ENCODE measurements around the gene ZER1.
"Not testable (repeated sequence)": the region's sequence is repeated elsewhere in the genome, so short reads cannot be mapped to it uniquely, and the experiment has no call there.

The ZER1 gene

DNA sequence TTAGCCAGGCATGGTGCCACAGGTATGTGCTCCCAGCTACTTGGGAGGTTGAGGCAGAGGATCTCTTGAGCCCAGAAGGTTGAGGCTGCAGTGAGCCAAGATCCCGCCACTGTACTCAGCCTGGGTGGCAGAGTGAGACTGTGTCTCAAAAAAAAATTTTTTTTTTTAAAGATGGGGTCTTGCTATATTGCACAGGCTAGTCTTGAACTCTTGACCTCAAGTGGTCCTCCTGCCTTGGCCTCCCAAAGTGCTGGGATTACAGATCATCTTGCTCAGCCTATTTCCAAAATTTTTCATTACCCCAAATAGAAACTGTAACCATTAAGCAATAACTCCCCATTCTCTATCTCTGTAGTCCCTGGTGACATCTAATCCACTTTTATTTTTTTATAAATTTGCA is 10.9 kb upstream of the ZER1 start:
- DNase-seq = no peak
- Histone ChIP-seq H2AFZ (ENCODE audit: low read length) (no peak overlapping the region), H4K20me1 (ENCODE audit: insufficient read depth, low read length) (no peaks in the 10 kb centered on the region), H3K4me3 (ENCODE audit: low read length) (no peak overlapping the region), H3K9me2 (replicated peaks; ENCODE audit: insufficient read depth, low read length) (no peaks in the 10 kb centered on the region), H3K4me2 (ENCODE audit: low read depth, low read length) (no peak overlapping the region), H3K9me3 (replicated peaks; ENCODE audit: insufficient read depth, low read length) (no peaks in the 10 kb centered on the region), H3K36me3 (replicated peaks; ENCODE audit: insufficient read depth, low read length) (no peaks in the 10 kb centered on the region), H3K79me2 (ENCODE audit: low read length) (peaks cover 6% of the 10 kb centered on the region), H3K27ac (ENCODE audit: low read length) (no peak overlapping the region), H3K9ac (ENCODE audit: low read length) (no peak overlapping the region), H3F3A (ENCODE audit: insufficient read depth, low read length) (peaks cover 9% of the 10 kb centered on the region; the same call in 1 of the 2 replicates), H3K27me3 (replicated peaks; ENCODE audit: insufficient read depth, low read length) (no peaks in the 10 kb centered on the region), H3K4me1 (ENCODE audit: low read length) (peaks cover 8% of the 10 kb centered on the region; the same call in 1 of the 2 replicates)
- no peak for TF ChIP-seq CTCF (IDR thresholded peaks at IDR 0.05; ENCODE audit: low read length)
- no peak for TF ChIP-seq EZH2 (optimal IDR thresholded peaks at IDR 0.05; ENCODE audit: low read depth, low read length)
- no peak for TF ChIP-seq EZH2phosphoT487 (IDR thresholded peaks at IDR 0.05; ENCODE audit: low read length)

- Histone ChIP-seq H3K27me3 (replicated peaks; ENCODE audit: insufficient read depth, low read length) (no peaks in the 10 kb centered on the region), H3K27ac (ENCODE audit: low read length) (peak overlapping the region; percentile 51; the same call in 1 of the 2 replicates), H3K4me3 (ENCODE audit: low read length) (no peak overlapping the region), H3F3A (ENCODE audit: insufficient read depth, low read length) (peaks cover 9% of the 10 kb centered on the region; the same call in 1 of the 2 replicates), H4K20me1 (ENCODE audit: insufficient read depth, low read length) (no peaks in the 10 kb centered on the region), H3K9me2 (replicated peaks; ENCODE audit: insufficient read depth, low read length) (no peaks in the 10 kb centered on the region), H3K4me1 (ENCODE audit: low read length) (0 out of 2 replicates have a peak, but pooled peaks cover 7% of the 10 kb centered on the region), H3K9ac (ENCODE audit: low read length) (no peak overlapping the region), H2AFZ (ENCODE audit: low read length) (no peak overlapping the region), H3K36me3 (replicated peaks; ENCODE audit: insufficient read depth, low read length) (no peaks in the 10 kb centered on the region), H3K9me3 (replicated peaks; ENCODE audit: insufficient read depth, low read length) (no peaks in the 10 kb centered on the region), H3K79me2 (ENCODE audit: low read length) (no peaks in the 10 kb centered on the region), H3K4me2 (ENCODE audit: low read depth, low read length) (no peak overlapping the region)
- no peak for DNase-seq
- TF ChIP-seq EZH2 (optimal IDR thresholded peaks at IDR 0.05; ENCODE audit: low read depth, low read length) (no peak), EZH2phosphoT487 (IDR thresholded peaks at IDR 0.05; ENCODE audit: low read length) (no peak), CTCF (IDR thresholded peaks at IDR 0.05; ENCODE audit: low read length) (no peak)
Observed at GRCh38 chr9:128781187-128782070, 9.7 kb upstream of the ZER1 start.

GRCh38 chr9:128780093-128780492 is 8.4 kb upstream of the ZER1 start:
- H3K27ac ChIP-seq (ENCODE audit: low read length); DNase-seq; H3K4me1 ChIP-seq (ENCODE audit: low read length); H3K79me2 ChIP-seq (ENCODE audit: low read length); H3K4me2 ChIP-seq (ENCODE audit: low read depth, low read length); H3F3A ChIP-seq (ENCODE audit: insufficient read depth, low read length); H3K27me3 ChIP-seq (replicated peaks; ENCODE audit: insufficient read depth, low read length); H3K36me3 ChIP-seq (replicated peaks; ENCODE audit: insufficient read depth, low read length); H3K9me2 ChIP-seq (replicated peaks; ENCODE audit: insufficient read depth, low read length); H2AFZ ChIP-seq (ENCODE audit: low read length); H4K20me1 ChIP-seq (ENCODE audit: insufficient read depth, low read length); H3K9me3 ChIP-seq (replicated peaks; ENCODE audit: insufficient read depth, low read length); H3K9ac ChIP-seq (ENCODE audit: low read length); H3K4me3 ChIP-seq (ENCODE audit: low read length): not testable (repeated sequence)

DNA sequence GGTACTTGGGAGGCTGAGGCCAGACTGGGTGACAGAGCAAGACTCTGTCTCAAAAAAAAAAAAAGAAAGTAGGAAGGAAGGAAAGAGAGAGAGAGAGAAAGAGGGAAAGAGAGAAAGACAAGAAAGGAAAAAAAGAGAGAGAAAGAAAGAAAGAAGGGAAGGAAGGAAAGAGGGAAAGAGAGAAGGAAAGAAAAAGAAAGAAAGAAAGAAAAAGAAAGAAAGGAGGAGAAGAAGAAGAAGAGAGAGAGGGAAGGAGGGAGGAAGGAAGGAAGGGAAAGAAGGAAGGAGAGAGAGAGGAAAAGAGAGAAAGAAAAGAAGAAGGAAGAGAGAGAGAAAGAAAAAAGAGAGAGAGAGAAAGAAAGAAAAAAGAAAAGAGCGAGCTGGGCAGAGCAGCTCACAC is 3.1 kb upstream of the ZER1 start:
- Histone ChIP-seq H3K4me1 (ENCODE audit: low read length) (peaks cover 5% of the 10 kb centered on the region), H3K4me2 (ENCODE audit: low read depth, low read length) (no peak overlapping the region), H3K27me3 (replicated peaks; ENCODE audit: insufficient read depth, low read length) (no peaks in the 10 kb centered on the region), H3K36me3 (replicated peaks; ENCODE audit: insufficient read depth, low read length) (no peaks in the 10 kb centered on the region), H3F3A (ENCODE audit: insufficient read depth, low read length) (peaks cover 8% of the 10 kb centered on the region; the same call in 1 of the 2 replicates), H3K4me3 (ENCODE audit: low read length) (no peak overlapping the region), H3K9me3 (replicated peaks; ENCODE audit: insufficient read depth, low read length) (no peaks in the 10 kb centered on the region), H2AFZ (ENCODE audit: low read length) (no peak overlapping the region), H3K27ac (ENCODE audit: low read length) (no peak overlapping the region), H3K79me2 (ENCODE audit: low read length) (peaks cover 18% of the 10 kb centered on the region), H4K20me1 (ENCODE audit: insufficient read depth, low read length) (no peaks in the 10 kb centered on the region), H3K9me2 (replicated peaks; ENCODE audit: insufficient read depth, low read length) (no peaks in the 10 kb centered on the region), H3K9ac (ENCODE audit: low read length) (no peak overlapping the region)
- DNase-seq = no peak
- TF ChIP-seq EZH2phosphoT487 (IDR thresholded peaks at IDR 0.05; ENCODE audit: low read length) (no peak), EZH2 (optimal IDR thresholded peaks at IDR 0.05; ENCODE audit: low read depth, low read length) (no peak), CTCF (IDR thresholded peaks at IDR 0.05; ENCODE audit: low read length) (no peak)
